Stimulated activated naive CD8-positive, alpha-beta T cell treated with anti-CD3 and anti-CD28 coated beads, Interleukin-15, amount 100 ng/mL, for 72 hours (primary cell): ENCODE results near the gene CCNI.
A peak's percentile ranks its signal among the peaks of the same experiment; 100 is the strongest.

Experiments
- ATAC-seq: fragments of 150-1000 bp; cut with Tn5 transposase; 2 replicates; pipeline ENCODE4 v1.10.0; 2021; ENCODE audit warnings: mild to moderate bottlenecking, moderate library complexity
- DNase-seq, 2 donors: peaks; one replicate each; pipeline ENCODE4 v3.0.0; 2021 to 2022
- H3K27ac Mint-ChIP-seq, 2 donors: one replicate each; pipeline ENCODE4 v1.8.0; 2022; ENCODE audit warnings: mild to moderate bottlenecking in 2 of 2, mixed read lengths in 2 of 2, moderate library complexity in 2 of 2
- H3K27me3 Mint-ChIP-seq: one replicate; pipeline ENCODE4 v1.8.0; 2022; ENCODE audit warnings: mixed read lengths
- H3K4me1 Mint-ChIP-seq: one replicate; pipeline ENCODE4 v1.8.0; 2022; ENCODE audit warnings: mild to moderate bottlenecking, mixed read lengths
- H3K4me3 Mint-ChIP-seq, 2 donors: one replicate each; pipeline ENCODE4 v1.8.0; 2022; ENCODE audit warnings: mild to moderate bottlenecking in 2 of 2, mixed read lengths in 2 of 2, moderate library complexity in 1 of 2
- H3K9me3 Mint-ChIP-seq, 2 donors: one replicate each; pipeline ENCODE4 v1.8.0; 2022; ENCODE audit warnings: mixed read lengths in 2 of 2

The CCNI gene, protein sequence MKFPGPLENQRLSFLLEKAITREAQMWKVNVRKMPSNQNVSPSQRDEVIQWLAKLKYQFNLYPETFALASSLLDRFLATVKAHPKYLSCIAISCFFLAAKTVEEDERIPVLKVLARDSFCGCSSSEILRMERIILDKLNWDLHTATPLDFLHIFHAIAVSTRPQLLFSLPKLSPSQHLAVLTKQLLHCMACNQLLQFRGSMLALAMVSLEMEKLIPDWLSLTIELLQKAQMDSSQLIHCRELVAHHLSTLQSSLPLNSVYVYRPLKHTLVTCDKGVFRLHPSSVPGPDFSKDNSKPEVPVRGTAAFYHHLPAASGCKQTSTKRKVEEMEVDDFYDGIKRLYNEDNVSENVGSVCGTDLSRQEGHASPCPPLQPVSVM

DNA sequence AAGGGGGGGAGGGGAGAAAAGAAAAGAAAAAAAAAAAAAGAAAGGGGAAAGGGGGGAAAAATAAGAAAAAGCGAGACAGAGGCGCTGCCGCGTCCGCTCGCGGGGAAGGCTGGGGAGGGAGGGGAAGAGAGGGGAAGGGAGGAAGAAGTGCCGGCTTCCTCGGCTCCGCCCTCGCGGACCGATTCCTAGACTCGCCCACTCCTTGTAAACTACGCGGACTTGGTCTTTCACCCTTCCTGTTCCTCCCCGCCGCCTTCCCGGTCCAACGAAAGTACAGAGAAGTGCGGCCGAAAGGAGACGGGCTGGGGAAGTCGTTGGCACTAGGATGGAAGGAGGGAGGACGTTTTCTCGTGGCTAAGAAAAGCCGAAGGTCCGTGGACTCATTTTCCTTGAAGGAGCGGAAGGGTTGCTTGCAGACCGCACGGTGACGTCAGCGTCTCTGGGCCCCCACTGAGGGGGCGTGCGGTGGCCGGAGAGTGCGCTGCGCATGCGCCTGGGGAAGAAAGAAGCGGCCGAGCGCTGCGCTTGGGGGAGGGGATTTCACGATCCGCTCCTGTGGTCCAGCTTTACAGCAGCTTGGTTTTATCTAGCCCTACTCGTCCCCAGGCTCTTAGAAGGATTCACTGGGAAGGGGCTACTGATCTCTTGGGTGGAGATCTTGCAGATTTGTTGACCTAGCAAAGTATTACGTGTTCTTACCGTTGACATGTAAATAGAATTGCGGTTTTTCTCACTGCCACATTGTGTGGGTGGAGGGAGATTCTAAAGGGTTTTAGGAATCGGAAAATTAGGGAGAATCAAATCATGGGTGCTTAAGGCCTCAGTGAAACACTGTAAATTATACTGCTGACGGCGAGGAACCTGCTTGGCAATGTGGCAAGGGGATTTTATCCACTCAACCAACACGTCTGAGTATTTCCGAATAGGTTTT lies at the start of gene CCNI:
Gene CCNI, minus strand, starts transcription at position 121 of the 931 bp plus-strand sequence. CDS start 9,627 bp downstream, outside the sequence.
- peak; percentile 95 to 96 for DNase-seq
- Mint-ChIP-seq H3K9me3 (no peaks in the 10 kb centered on the region), H3K4me1 (peaks cover 39% of the 10 kb centered on the region), H3K4me3 (peak within 1 kb of the TSS in 1 of 2 donors; percentile 77), H3K27ac (peak within 1 kb of the TSS; percentile 99 to 100), H3K27me3 (no peaks in the 10 kb centered on the region)
- peak; percentile 85 for ATAC-seq

DNA sequence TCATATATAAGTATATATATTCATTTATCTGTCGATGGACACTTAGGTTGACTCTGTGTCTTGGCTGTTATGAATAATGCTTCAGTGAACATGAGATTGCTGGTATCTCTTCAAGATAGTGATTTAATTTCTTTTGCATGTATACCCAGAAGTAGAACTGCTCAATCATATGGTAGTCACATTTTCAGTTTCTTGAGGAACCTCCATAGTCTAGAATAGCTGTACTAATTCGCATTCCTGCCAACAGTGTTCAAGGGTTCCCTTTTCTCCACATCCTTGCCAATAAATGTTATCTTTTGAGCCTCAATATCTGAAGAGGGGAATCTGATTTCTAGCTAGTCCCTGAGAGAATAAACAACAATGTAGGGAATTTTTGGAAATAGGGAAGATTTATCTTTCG lies 48.8 kb upstream of the CCNI start:
- ATAC-seq (no peak), DNase-seq (no peak)
- H3K9me3 Mint-ChIP-seq = peaks cover 0 to 5% of the 10 kb centered on the region in 2 donors
- H3K27me3 Mint-ChIP-seq = peaks cover 10% of the 10 kb centered on the region
- no peak overlapping the region for H3K27ac Mint-ChIP-seq
- H3K4me1 Mint-ChIP-seq = peaks cover 13% of the 10 kb centered on the region
- no peak overlapping the region for H3K4me3 Mint-ChIP-seq

DNA sequence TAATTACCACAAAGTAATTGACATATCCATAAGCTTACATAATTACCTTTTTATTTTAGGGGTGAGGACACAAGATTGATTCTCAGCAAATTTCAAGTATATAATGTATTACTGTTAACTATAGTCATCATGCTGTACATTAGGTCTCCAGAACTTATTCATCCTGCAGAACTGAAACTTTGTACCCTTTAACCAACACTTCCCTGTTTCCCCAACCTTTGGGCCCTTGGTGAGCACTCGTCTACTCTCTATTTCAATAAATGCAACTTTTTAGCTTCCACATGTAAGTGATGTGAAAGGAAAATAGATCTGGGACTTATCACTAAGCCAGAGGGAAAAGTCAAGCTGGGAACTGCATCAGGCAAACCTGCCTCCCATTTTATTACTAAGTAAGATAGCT lies 47.6 kb upstream of the CCNI start:
- H3K27me3 Mint-ChIP-seq = peaks cover 10% of the 10 kb centered on the region
- H3K9me3 Mint-ChIP-seq = no peaks in the 10 kb centered on the region
- no peak for DNase-seq
- no peak overlapping the region for H3K4me3 Mint-ChIP-seq
- H3K27ac Mint-ChIP-seq = no peak overlapping the region
- peaks cover 12% of the 10 kb centered on the region for H3K4me1 Mint-ChIP-seq
- ATAC-seq = no peak

DNA sequence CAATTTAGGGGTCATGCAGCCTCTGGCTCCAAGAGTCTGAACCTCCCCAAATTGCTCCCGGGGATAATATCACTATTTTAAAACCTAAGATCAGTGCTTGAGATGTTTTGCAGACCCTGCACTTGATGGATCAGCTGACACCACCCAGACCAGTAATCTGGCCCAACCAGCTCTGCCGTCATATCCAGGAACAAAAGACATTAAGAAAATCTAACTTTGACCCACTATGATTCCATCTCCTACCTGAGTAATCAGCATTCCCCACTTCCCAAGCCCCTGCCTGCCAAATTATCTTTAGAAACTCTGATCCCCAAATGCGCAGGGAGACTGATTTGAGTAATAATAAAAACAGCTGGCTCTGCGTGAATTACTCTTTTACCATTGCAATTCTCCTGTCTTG lies 46.9 kb upstream of the CCNI start:
- Mint-ChIP-seq H3K4me1 (peaks cover 5% of the 10 kb centered on the region), H3K27ac (peak overlapping the region in 1 of 2 donors; percentile 22), H3K9me3 (no peaks in the 10 kb centered on the region), H3K27me3 (peaks cover 10% of the 10 kb centered on the region), H3K4me3 (no peak overlapping the region)
- DNase-seq (no peak), ATAC-seq (no peak)

DNA sequence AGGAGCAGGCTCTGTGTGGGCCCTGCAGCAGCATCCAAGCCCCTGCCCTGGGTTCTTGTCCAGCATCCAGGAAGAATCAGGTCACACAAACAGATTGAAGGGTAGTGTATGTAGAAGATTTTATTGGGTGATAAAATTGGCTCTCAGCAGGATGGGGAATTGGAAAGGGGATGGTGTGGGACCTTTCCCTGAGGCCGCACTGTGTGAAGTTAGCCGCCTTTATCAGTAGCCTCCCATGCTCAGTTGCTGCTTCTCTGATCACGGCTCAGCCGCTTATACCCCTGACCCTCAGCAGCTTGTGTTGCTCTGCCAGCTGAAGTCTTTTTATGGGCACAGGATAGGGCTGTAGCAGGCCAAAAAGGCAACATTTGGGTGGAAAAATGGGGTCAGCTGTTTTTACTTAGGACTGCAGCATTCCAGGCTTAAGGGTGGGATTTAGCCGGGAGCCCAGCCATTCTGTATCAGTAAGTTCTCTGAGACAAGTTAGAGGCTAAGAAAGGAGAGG lies 46.0 kb upstream of the CCNI start:
- ATAC-seq (no peak), DNase-seq (no peak)
- Mint-ChIP-seq H3K27ac (no peak overlapping the region), H3K4me3 (no peak overlapping the region), H3K4me1 (no peaks in the 10 kb centered on the region), H3K27me3 (peaks cover 10% of the 10 kb centered on the region), H3K9me3 (no peaks in the 10 kb centered on the region)

DNA sequence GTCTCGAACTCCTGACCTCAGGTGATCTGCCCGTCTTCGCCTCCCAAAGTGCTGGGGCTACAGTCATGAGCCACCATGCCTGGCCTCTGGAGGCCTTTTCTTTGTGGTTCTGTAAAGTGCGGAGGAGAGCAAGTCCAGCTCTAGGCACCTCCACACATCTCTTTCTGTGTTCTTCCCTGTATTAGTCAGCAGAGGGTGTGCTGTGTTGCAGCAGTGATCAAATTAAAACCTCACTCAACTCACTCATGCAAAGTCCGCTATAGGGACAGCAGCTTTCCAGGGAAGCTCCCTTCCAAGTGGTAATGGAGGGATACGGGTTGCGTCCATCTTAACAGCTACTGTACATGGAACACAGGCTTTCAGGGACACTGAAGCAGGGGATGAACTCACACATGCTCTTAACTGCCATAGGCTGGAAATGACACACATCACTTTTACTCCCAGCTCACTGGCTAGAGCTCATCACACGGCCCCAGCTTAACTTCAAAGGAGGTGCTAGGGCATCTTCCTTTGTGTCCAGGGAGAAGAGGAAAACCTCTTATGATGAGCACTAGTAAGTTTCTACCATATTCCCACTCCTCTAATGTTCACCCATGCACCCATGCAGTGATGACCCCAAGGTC lies 45.2 kb upstream of the CCNI start:
- Mint-ChIP-seq H3K4me3 (no peak overlapping the region), H3K4me1 (no peaks in the 10 kb centered on the region)
- no peak for ATAC-seq

DNA sequence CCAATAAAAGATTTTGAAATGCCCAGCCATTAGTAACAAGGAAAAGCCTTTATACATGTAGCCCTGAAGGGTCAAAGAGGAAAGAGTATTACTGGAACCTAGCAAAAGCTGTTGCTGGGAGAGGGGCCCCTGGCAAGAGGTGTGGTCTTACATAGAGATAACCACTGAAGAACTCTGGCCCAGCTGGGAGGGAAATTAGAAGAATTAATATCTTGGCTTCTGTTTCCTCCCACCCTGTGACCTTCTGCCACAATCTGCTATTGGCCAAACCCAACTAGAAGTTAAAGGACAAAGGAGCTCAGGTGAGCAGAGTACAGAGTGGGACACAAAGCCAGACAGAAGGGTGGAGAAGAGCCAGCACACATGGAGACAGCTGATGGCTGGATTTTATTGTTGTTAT lies 41.9 kb upstream of the CCNI start:
- no peak for ATAC-seq
- Mint-ChIP-seq H3K4me1 (no peaks in the 10 kb centered on the region), H3K27ac (no peak overlapping the region), H3K27me3 (peaks cover 18% of the 10 kb centered on the region), H3K9me3 (no peaks in the 10 kb centered on the region), H3K4me3 (no peak overlapping the region)
- DNase-seq = no peak

More for the DNA sequence above, 45.2 kb upstream of the CCNI start:
- H3K27ac Mint-ChIP-seq = no peak overlapping the region
- peaks cover 10% of the 10 kb centered on the region for H3K27me3 Mint-ChIP-seq
- H3K9me3 Mint-ChIP-seq = no peaks in the 10 kb centered on the region
- DNase-seq = no peak

DNA sequence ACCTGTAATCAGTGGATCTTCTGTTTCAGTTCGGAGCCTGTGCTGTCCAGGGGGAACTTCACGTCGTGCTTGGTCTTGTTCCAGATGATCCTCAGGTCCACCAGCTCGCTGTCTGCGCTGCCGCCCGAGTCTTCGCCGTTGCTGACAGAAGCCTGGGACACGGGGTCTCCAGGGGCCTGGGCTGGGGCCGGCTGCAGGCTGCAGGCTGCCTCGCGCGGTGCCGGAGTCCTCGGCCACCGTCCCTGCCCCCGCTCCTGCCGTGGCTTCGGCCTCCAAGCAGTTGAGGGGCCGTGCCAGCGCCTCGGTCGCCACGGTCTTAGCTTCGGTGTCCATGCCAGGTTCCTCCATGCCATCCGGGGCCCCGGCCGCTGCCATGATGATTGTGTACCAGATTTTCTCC lies 37.3 kb upstream of the CCNI start:
- DNase-seq = no peak
- H3K4me3 Mint-ChIP-seq = no peak overlapping the region
- peaks cover 11% of the 10 kb centered on the region for H3K27me3 Mint-ChIP-seq
- no peaks in the 10 kb centered on the region for H3K4me1 Mint-ChIP-seq
- no peak for ATAC-seq
- no peak overlapping the region for H3K27ac Mint-ChIP-seq
- no peaks in the 10 kb centered on the region for H3K9me3 Mint-ChIP-seq

DNA sequence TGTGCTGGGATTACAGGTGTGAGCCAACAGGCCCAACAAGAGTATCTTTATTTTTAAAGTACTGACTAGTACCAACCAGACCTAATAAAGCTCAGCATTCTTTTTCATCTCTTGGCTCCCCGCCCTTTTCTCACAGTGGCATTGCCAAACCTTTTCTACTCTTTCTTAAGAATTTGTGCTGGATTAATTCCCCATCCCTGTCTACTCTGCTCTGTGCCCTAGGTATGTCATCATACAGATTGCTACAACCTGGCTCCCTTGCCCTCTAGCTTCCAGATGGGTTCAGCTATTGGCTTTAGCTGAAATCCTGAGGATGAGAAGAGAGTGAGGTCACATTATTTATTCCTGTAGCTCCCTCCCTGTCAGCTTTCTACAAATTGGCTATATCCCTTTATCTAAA lies 34.9 kb upstream of the CCNI start:
- no peak overlapping the region for H3K4me3 Mint-ChIP-seq
- no peak overlapping the region for H3K27ac Mint-ChIP-seq
- ATAC-seq (no peak), DNase-seq (no peak)
- H3K27me3 Mint-ChIP-seq = peaks cover 26% of the 10 kb centered on the region
- no peaks in the 10 kb centered on the region for H3K9me3 Mint-ChIP-seq
- H3K4me1 Mint-ChIP-seq = no peaks in the 10 kb centered on the region

DNA sequence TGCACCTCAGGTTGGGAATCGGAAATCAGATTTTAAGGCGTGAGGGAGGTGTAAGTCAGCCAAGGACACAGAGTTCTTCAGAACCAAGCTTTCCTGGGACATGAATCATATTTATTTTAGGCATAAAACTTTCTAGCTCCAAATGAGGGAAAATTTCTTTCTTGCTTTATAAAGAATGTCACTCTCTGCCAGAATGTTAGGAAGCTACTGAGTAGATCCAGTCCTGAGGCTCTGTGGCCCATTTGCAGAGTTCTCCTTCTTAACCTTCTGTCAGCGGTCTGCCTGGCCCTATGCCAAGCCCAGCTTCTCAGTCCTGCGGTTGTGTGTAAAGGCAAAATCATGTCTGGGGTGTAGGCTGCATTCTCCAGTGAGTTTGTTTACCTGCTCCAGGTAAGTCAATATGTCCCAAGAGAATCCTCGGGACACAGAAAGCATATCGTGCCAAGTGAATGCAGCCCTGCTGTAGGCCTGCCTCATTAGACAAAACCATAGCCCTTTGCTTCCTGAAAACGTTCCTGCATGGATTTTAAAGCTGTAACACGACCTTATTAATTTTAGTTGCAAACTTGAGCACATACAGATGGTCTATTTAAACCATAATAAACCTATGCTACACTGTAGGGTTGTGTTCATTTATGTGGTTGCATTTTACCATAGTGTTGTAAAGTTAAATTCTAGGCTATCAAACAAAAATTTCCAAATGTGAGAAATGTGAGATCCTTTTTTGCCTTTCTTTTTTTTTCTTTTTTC lies 29.2 kb upstream of the CCNI start:
- Mint-ChIP-seq H3K4me1 (peaks cover 4% of the 10 kb centered on the region), H3K27ac (no peak overlapping the region), H3K27me3 (peaks cover 18% of the 10 kb centered on the region), H3K9me3 (no peaks in the 10 kb centered on the region), H3K4me3 (no peak overlapping the region)
- DNase-seq = no peak
- no peak for ATAC-seq

DNA sequence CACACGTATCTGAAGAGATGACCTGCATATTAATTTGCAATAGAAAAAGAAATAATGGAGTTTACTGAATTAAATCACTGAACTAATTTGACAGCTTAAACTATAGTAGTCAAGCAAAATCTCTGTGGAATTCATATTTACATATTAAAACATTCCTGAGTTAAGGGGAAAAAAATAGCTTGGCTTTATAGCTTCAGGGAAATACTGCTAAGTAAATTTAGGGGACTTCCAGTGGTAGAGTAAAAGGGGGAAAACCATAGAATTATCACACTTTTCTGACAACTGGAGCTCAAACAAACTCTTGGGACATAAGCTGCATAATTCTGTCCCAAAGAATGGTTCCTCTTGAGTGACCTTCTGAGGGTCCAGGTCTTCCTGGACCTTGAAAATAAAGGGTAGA lies 28.6 kb upstream of the CCNI start:
- H3K9me3 Mint-ChIP-seq = no peaks in the 10 kb centered on the region
- no peak overlapping the region for H3K27ac Mint-ChIP-seq
- H3K4me3 Mint-ChIP-seq = no peak overlapping the region

DNA sequence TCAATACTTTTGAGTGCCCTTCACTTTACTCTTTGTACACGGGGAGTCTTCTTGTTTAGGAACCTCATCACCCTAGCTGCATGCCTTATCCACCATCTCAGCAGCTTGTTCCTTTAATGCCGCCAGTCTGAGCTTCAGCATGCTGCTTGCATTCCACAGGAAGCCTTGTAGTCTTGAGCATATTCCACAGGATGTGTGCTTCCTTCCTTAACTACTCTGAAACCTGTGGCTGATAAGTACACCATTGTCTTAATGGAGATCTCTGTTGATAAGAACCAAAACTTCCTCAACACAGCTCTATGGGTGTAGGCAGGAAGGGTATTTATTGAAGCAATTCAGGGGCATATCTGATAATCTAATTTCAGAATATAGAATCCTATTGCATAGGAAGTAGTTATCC lies 24.4 kb upstream of the CCNI start:
- Mint-ChIP-seq H3K4me3 (no peak overlapping the region), H3K27me3 (no peaks in the 10 kb centered on the region), H3K4me1 (peaks cover 11% of the 10 kb centered on the region), H3K27ac (no peak overlapping the region), H3K9me3 (no peaks in the 10 kb centered on the region)
- no peak for ATAC-seq
- no peak for DNase-seq

More for the DNA sequence above, 28.6 kb upstream of the CCNI start:
- H3K27me3 Mint-ChIP-seq = peaks cover 18% of the 10 kb centered on the region
- peaks cover 4% of the 10 kb centered on the region for H3K4me1 Mint-ChIP-seq
- DNase-seq (no peak), ATAC-seq (no peak)

DNA sequence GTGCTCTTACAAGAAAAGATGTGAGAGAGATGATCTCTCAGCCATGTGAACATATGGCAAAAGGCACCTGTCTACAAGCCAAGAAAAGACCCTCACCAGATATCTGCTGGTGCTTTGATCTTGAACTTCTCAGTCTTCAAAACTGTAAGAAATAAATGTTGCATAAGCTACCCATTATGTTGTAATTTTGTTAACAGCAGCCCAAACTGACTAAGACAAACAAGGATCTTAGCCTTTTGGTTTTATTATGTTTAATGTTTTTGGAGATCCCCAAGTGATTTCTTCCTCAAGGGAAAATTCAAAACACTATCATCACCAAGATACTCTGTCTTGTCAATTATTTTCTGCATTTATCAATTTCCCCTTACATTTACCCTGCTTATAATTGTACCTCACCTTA lies 21.8 kb upstream of the CCNI start:
- no peak overlapping the region for H3K27ac Mint-ChIP-seq
- ATAC-seq (no peak), DNase-seq (no peak)
- peaks cover 18% of the 10 kb centered on the region for H3K4me1 Mint-ChIP-seq
- no peaks in the 10 kb centered on the region for H3K9me3 Mint-ChIP-seq
- no peaks in the 10 kb centered on the region for H3K27me3 Mint-ChIP-seq
- H3K4me3 Mint-ChIP-seq = no peak overlapping the region

DNA sequence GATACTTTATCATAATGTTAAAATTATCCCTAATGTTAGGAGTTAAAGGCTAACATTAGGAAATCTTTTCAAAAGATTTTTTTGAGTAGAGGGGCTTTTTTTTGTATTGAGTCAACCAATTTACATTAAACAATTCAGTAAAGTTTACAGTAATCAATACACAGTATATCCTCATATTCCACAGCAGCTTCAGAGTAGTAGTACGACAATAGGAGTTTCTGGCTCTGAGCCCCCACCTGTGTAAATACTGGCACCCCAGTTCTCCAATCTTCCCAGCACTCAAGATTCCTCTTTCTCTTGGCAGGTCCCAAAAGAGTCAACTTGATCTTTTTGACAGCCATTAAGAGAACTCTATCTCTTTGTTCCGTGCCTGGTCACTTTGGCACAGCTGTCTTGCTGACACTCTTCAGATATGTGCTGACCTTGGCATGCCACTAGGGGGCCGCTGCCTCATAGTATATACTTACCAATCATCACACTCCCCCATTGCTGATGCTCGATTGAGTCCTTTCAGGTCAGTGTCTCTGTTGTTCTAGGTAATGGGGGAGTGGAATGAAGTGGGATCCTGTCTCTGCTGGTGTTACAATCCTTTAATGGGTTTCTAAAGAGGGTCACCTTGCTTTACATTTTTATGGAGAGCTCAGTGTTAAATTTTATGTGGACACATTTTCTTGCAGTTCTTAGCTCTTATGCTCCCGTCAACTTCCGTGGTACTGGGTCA lies 19.5 kb upstream of the CCNI start:
- Mint-ChIP-seq H3K4me3 (no peak overlapping the region), H3K27me3 (no peaks in the 10 kb centered on the region)

More for the DNA sequence above, 19.5 kb upstream of the CCNI start:
- Mint-ChIP-seq H3K9me3 (no peaks in the 10 kb centered on the region), H3K4me1 (peaks cover 15% of the 10 kb centered on the region), H3K27ac (no peak overlapping the region)
- peak; percentile 60 to 67 for DNase-seq
- peak; percentile 100 for ATAC-seq
